SK-N-SH treated with all-trans-retinoic acid at 6 μM for 48 hours (cell line): Measurements from ENCODE around the gene DHX16.

Experiments used
- CREB5 ChIP-seq: fragments of 250-450 bp; sonication (Bioruptor Pico); IDR thresholded peaks from 2 replicates; pipeline ENCODE4 v1.5.1; 2020; ENCODE audit warnings: low read depth, mild to moderate bottlenecking, moderate library complexity
- SNAI2 ChIP-seq: fragments of 250-450 bp; sonication (Bioruptor Pico); IDR thresholded peaks from 2 replicates; pipeline ENCODE4 v1.5.0; 2020; ENCODE audit warnings: mild to moderate bottlenecking, moderate library complexity
- TSHZ2 ChIP-seq: fragments of 250-450 bp; sonication (Bioruptor Pico); IDR thresholded peaks from 2 replicates; pipeline ENCODE4 v1.5.0; 2020; ENCODE audit warnings: mild to moderate bottlenecking, moderate library complexity
- ZNF565 ChIP-seq: fragments of 450-650 bp; formaldehyde crosslinking; conservative IDR thresholded peaks from 2 replicates; pipeline ENCODE4 v1.5.0; 2020; ENCODE audit warnings: low read depth, mild to moderate bottlenecking, moderate library complexity
- ZNF8 ChIP-seq: fragments of 450-650 bp; formaldehyde crosslinking; IDR thresholded peaks from 2 replicates; pipeline ENCODE4 v1.5.0; 2020; ENCODE audit warnings: mild to moderate bottlenecking, moderate library complexity
- TF ChIP-seq, protein P1 (sequence below): fragments of 250-450 bp; sonication (Bioruptor Pico); IDR thresholded peaks from 2 replicates; pipeline ENCODE4 v1.5.1; 2021; ENCODE audit warnings: mild to moderate bottlenecking, moderate library complexity

DNA sequence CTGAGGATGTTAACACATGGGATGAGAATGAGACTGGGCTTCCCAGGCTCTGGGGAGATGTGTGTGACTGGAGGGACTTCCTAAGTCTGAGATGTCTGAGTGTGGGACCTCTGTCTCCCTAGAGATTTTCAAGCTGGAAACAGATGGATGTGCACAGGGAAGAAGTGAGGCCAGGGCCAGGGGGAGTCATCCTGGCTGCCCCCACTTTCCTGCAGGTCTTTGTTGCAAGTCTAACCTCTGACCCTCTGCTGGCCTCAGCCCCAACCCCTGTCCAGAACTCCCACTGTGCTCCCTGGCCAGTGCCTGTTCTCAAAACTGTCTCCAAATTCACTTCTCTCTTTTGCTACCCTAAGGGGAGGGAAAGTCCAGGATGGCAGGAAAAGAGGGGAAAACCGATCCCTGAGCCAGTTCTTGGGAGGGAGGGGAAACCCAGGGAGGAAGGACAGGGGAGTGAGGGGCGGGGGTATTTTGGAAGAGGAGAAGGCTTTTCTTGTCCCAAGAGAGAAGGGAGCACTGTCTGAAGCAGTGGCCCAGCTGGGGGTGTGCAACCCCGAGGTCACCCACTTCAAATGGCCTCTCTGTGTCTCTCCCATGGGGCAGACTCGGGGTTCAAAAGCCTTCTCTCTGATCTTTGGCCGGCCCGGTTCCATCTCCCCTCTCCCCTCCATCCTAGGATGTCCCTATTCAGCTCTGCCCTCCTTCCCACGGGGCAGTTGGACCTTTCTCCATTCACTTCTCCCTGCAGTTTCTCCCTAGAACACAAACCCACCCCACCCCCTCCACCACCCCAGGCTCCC, 10.6 kb upstream of the DHX16 start:
- TF ChIP-seq, protein P1, sequence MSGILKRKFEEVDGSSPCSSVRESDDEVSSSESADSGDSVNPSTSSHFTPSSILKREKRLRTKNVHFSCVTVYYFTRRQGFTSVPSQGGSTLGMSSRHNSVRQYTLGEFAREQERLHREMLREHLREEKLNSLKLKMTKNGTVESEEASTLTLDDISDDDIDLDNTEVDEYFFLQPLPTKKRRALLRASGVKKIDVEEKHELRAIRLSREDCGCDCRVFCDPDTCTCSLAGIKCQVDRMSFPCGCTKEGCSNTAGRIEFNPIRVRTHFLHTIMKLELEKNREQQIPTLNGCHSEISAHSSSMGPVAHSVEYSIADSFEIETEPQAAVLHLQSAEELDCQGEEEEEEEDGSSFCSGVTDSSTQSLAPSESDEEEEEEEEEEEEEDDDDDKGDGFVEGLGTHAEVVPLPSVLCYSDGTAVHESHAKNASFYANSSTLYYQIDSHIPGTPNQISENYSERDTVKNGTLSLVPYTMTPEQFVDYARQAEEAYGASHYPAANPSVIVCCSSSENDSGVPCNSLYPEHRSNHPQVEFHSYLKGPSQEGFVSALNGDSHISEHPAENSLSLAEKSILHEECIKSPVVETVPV (CRISPR knock-in tag) = no peak
- TF ChIP-seq ZNF565 (CRISPR knock-in tag) = no peak
- no peak for TF ChIP-seq SNAI2 (CRISPR knock-in tag)
- no peak for TF ChIP-seq CREB5
- no peak for TF ChIP-seq TSHZ2 (CRISPR knock-in tag)
- no peak for TF ChIP-seq ZNF8 (CRISPR knock-in tag)
